Aorta (tissue), 5 donors: ENCODE data around the gene LYPD6. TPM values are rescaled to one million over a fixed set of nuclear protein-coding genes. Genes with fewer than 3 reads are reported as not detected.

ENCODE experiments used
- ATAC-seq: fragments of 200-7000 bp; cut with Tn5 transposase; one replicate; pipeline ENCODE4 v1.9.1; 2022; ENCODE audit warnings: moderate library complexity; ENCODE audit not compliant: low FRiP score
- DNase-seq, 2 donors: peaks; one replicate each; pipeline ENCODE4 v3.0.0-alpha.2; 2020
- H3K27ac ChIP-seq, 2 donors: one replicate each; pipeline ENCODE4 v1.5.1; 2013; ENCODE audit warnings: low read length in 2 of 2, mild to moderate bottlenecking in 2 of 2, moderate library complexity in 2 of 2, control low read depth in 1 of 2, inconsistent platforms in 1 of 2, low read depth in 1 of 2
- H3K27me3 ChIP-seq, 2 donors: one replicate each; pipeline ENCODE4 v1.6.1; 2013; ENCODE audit warnings: control low read depth in 1 of 2, low read length in 1 of 2, mild to moderate bottlenecking in 1 of 2, moderate library complexity in 1 of 2; ENCODE audit not compliant: insufficient read depth in 2 of 2, control insufficient read depth in 1 of 2
- H3K36me3 ChIP-seq, 2 donors: one replicate each; pipeline ENCODE4 v1.6.1; 2013; ENCODE audit warnings: control low read depth in 1 of 2, low read length in 1 of 2, mild to moderate bottlenecking in 1 of 2; ENCODE audit not compliant: insufficient read depth in 2 of 2, control insufficient read depth in 1 of 2
- H3K4me1 ChIP-seq, 2 donors: one replicate each; pipeline ENCODE4 v1.6.1; 2013; ENCODE audit warnings: low read length in 2 of 2, control low read depth in 1 of 2, mild to moderate bottlenecking in 1 of 2, moderate library complexity in 1 of 2; ENCODE audit not compliant: insufficient read depth in 2 of 2, control insufficient read depth in 1 of 2
- H3K4me3 ChIP-seq, 2 donors: one replicate each; pipeline ENCODE4 v1.5.1; 2013; ENCODE audit warnings: low read length in 2 of 2, control low read depth in 1 of 2, mild to moderate bottlenecking in 1 of 2
- H3K9me3 ChIP-seq: one replicate; pipeline ENCODE4 v1.6.1; 2013; ENCODE audit warnings: mild to moderate bottlenecking, low read length; ENCODE audit not compliant: control insufficient read depth
- WGBS, 2 donors: extraction: QIAGEN DNeasy Blood & Tissue Kit; methylation state at CpG; one replicate each; pipeline ENCODE4 v1.1.7; 2013; 5-methylcytosine and 5-hydroxymethylcytosine counted together
- intact Hi-C, 2 donors: fragments of 100-400 bp; cut with DNase I; formaldehyde crosslinking; loops; one replicate each; pipeline versions ENCODE4 v1.14.2 to v1.15.0; 2022
- polyA plus RNA-seq, 2 donors: library from polyadenylated mRNA; stranded (reverse); fragments of 200-250 nt; gene quantifications; one replicate each; pipeline ENCODE4 v1.2.3, GENCODE V29; 2013
- total RNA-seq, 2 donors: library from RNA; stranded (reverse); fragmentation: NEBNext Ultra II Directional; extraction: Animal tissue kit (Norgen Biotek cat#: 25700); gene quantifications; one replicate each; pipeline ENCODE4 v1.2.1, GENCODE V29; 2021
- donor health status: healthy with polysubstance abuse.
- donor health status: Bipolar disorder and iron deficiency.
- donor health status: DM: no; HTN: no; CAD: no.
- donor health status: DM: no; HTN: no; CAD: no.
- donor health status: DM: yes; HTN: yes; CAD: no.

The LYPD6 gene
- total and polyA plus RNA-seq, 4 donors, result 0.23 to 0.42 (median 0.25) TPM; not detected in 1

DNA sequence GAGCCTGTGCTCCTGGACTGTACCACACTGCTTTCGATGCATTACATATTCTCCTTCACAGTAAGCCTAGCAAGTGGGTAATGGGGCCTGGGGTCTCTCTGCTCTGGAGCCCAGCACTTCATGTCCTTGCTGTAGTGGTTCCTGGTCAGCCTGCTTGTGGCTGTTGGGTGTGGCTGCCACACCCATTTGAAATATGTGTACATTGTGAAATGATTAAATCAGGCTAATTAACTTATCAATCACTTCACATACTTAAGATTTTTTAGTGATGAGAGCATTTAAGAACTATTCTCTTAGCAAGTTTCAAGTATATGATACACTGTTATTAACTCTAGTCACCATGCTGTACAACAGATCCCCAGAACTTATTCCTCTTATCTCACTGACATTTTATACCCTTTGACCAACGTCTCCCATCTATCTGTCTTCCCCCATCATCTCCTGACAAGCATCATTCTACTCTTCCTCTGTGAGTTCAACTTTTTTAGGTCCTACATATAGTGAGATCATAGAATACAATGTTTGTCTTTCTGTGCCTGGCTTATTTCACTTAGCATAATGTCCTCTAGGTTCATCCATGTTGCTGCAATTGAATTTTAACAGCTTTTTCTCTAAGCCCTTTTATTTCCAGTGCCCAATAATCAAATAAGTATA, 92.1 kb downstream of the LYPD6 start:
- intact Hi-C loops, result no loop called here
- H3K27me3 ChIP-seq, result no peaks in the 10 kb centered on the region
- DNase-seq, result no peak
- no peak for ATAC-seq
- no peak overlapping the region for H3K4me3 ChIP-seq
- no peaks in the 10 kb centered on the region for H3K9me3 ChIP-seq
- WGBS, 2 donors, result 66 to 70% methylated on average over 2 of the region's 2 CpGs
- H3K27ac ChIP-seq, result no peak overlapping the region
- no peaks in the 10 kb centered on the region for H3K36me3 ChIP-seq
- peaks cover 0 to under 1% of the 10 kb centered on the region in 2 donors for H3K4me1 ChIP-seq

DNA sequence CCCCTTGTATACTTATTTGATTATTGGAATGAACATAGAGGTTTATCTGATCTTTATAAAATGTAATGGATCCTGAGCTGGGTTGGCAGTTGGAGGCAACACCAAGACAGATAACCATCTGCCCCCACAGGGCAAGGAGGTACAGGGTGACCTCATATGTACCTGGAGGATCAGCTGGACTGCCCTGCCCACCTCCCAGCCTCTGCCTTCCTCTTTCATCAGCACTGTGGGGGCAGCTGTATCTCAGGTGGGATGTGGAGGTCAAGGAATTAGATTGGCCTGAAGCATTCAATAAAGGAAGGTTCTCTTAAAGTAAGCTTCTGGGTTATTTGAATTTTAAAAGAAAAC, 92.6 kb downstream of the LYPD6 start:
- no peaks in the 10 kb centered on the region for H3K36me3 ChIP-seq
- H3K4me3 ChIP-seq, result no peak overlapping the region
- intact Hi-C loops, result no loop called here
- H3K4me1 ChIP-seq, result peaks cover 0 to 1% of the 10 kb centered on the region in 2 donors
- no peak for DNase-seq
- no peaks in the 10 kb centered on the region for H3K27me3 ChIP-seq
- no peak overlapping the region for H3K27ac ChIP-seq
- H3K9me3 ChIP-seq, result no peaks in the 10 kb centered on the region
- no peak for ATAC-seq

DNA sequence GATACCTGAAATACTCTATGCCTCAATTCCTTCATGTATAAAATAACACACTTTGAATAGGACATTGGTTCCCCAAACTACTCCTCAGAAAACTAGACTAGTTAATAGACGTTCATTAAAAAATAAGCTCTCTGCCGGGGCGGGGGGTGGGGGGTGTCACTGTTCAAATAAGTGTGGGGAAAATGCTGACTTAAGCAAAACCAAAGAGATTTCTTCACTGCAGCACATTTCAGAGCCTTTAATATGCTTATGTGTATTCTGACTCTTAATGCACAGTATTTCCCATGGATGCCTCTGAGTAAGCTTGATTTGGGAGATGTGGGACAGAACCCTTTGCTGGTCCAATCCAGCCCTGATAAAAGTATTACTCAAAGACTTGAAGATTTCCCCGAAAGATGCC, 93.2 kb downstream of the LYPD6 start:
- Histone ChIP-seq H3K27me3 (no peaks in the 10 kb centered on the region), H3K27ac (no peak overlapping the region), H3K4me3 (no peak overlapping the region), H3K9me3 (no peaks in the 10 kb centered on the region), H3K36me3 (no peaks in the 10 kb centered on the region), H3K4me1 (peaks cover 0 to 1% of the 10 kb centered on the region in 2 donors)
- DNase-seq (no peak), ATAC-seq (no peak)
- intact Hi-C loops, result no loop called here
- WGBS, 2 donors, result 91 to 92% methylated on average over 4 of the region's 4 CpGs

DNA sequence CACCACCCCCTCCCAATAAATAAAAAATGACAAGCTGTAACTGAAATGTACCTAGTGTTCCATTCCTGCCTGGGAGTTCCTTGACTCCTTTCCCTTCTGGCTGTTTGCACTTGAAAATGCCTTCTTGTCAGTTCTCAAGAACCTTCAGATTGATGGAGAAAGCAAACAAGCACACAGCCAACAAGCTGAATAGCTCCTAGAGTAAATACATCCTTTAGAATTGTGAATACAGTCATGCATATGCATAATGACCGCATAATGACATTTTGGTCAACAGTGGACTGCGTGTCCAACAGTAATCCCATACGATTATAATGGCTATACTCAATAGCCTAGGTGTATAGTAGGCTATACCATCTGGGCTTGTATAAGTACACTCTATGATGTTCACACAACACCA, 97.0 kb downstream of the LYPD6 start:
- DNase-seq (no peak), ATAC-seq (no peak)
- 79 to 80% methylated on average over 3 of the region's 3 CpGs for WGBS, 2 donors
- Histone ChIP-seq H3K27me3 (no peaks in the 10 kb centered on the region), H3K4me3 (no peak overlapping the region), H3K4me1 (peaks cover 0 to 1% of the 10 kb centered on the region in 2 donors), H3K9me3 (no peaks in the 10 kb centered on the region), H3K36me3 (no peaks in the 10 kb centered on the region), H3K27ac (no peak overlapping the region)
- intact Hi-C loops, result no loop called here

DNA sequence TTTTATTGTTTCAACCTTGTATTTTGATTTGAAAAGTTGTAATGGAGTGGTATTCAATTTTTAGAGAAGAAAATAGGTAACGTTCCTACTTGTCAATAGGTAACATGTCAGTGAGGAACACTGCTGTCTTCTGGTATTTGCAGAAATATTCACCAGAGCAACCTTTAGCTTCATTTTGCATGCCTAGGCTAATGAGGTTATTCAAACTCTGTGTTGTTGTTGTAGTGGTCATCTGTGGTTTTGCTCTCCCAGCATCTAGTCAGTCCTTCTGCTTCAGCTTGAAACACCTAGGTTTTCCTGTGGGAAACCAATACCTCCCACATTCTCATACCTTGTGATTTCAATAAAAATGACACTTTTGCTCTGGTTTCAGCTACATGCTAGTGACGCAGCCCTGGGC, 98.4 kb downstream of the LYPD6 start:
- 92 to 95% methylated on average over 2 of the region's 2 CpGs for whole genome bisulfite sequencing, 2 donors
- intact Hi-C loops, result no loop called here

DNA sequence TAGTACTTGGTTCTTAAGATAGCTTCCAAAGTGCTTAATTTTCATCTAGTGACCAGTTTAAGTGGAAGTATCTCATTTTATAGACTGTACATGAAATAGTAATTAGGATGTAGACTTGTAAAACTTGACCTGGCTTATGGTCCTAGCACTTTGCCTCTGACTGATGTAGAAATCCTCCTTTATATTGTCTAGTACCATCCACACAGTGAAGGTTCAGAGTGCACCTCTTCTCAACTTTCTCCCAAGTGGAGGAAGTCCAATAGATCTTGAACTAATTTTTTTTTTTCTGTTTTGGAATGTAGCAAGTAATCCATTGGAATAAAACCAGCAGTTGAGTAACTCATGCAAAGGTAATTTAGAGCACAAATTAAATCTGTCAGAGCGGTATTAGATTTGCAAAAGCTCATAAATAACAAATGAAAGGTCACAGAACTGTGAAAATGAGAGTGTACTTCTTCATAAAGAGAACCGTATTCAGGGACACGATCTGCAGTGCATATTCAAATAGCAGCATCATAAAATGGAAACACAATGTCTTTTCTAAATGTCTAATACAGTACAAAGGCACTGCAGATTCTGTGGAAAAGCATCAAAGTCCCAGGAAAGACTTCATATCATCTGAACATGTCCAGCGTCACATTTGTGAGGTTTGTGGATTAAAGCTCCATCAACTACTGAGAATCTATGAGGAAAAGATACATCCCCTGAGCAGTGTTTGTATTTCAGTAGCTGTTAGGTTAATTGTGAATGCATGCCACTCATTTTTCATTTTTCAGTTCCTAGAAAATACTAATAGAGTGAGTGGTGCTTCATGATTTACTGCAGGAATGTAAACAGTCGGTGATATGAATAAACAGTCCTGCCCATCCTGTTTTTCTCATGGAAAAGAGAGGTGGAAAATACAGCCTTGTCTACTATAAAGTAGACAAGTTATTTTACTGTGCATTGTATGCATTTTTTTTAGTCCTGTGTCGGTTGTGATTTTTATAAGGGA, 100.7 kb downstream of the LYPD6 start:
- intact Hi-C loops, result no loop called here
- WGBS, 2 donors, result 73 to 78% methylated on average over 6 of the region's 6 CpGs

More for the DNA sequence above, 98.4 kb downstream of the LYPD6 start:
- Histone ChIP-seq H3K36me3 (no peaks in the 10 kb centered on the region), H3K27ac (no peak overlapping the region), H3K9me3 (no peaks in the 10 kb centered on the region), H3K27me3 (no peaks in the 10 kb centered on the region), H3K4me1 (peaks cover 0 to 1% of the 10 kb centered on the region in 2 donors), H3K4me3 (no peak overlapping the region)
- DNase-seq (no peak), ATAC-seq (no peak)

DNA sequence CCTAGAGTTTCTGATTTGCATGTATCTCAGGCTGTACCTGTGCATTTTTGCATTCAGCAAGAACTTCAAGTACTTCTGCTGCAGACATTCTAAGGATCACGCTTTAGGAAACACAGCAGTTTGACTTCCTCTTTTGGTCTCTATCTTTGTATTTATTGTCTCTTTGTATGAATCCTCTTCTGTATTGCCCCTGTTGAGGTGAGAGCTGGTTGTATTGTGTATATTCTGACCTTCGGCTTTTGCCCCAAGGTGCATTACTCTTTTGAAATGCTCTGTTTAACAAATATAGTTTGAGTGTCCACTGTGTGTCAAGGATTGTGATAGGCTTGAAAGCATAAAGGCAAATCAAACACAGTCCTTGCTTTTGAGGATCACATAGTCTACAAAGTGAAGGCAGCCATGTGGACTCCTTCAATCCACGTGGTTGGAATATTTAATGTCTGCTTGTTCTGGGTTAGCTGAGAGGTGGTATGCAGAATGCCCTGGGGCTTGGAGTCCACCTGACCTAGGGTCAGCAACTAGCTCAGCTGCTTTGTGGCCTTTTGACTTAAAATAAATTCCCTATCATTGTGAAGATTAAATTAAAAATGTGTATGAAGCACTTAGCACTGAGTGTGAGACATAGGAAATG, 108.1 kb downstream of the LYPD6 start:
- ATAC-seq, result no peak

More for the DNA sequence above, 100.7 kb downstream of the LYPD6 start:
- DNase-seq (no peak), ATAC-seq (no peak)
- H3K9me3 ChIP-seq, result peaks cover 2% of the 10 kb centered on the region
- no peaks in the 10 kb centered on the region for H3K36me3 ChIP-seq
- H3K27ac ChIP-seq, result no peak overlapping the region
- no peaks in the 10 kb centered on the region for H3K27me3 ChIP-seq
- no peak overlapping the region for H3K4me3 ChIP-seq
- H3K4me1 ChIP-seq, result peaks cover 0 to 1% of the 10 kb centered on the region in 2 donors

DNA sequence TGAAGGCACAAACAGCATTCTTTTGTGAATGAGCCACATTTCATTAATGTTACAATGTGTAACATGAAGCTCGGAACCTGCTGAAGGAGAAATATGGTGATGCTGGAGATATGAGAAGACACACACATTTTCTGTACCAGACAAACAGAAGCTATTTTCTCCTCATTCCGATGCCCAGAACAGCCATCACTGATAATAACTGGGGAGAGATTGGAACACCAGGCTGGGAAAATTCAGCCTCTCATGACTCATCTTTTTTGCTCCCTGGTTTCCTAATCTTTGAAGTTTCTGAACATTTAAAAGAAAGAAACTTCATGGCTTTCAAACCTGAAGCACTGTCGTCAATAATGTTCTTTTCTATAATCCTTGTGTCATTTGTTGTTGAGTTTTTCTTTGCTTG, 110.9 kb downstream of the LYPD6 start:
- Histone ChIP-seq H3K4me1 (no peaks in the 10 kb centered on the region), H3K27ac (no peak overlapping the region), H3K27me3 (no peaks in the 10 kb centered on the region), H3K36me3 (no peaks in the 10 kb centered on the region), H3K9me3 (no peaks in the 10 kb centered on the region), H3K4me3 (no peak overlapping the region)
- WGBS, 2 donors, result 79 to 80% methylated on average over 3 of the region's 3 CpGs
- DNase-seq (no peak), ATAC-seq (no peak)
- intact Hi-C loops, result no loop called here

More for the DNA sequence above, 108.1 kb downstream of the LYPD6 start:
- Histone ChIP-seq H3K4me3 (no peak overlapping the region), H3K27me3 (no peaks in the 10 kb centered on the region), H3K27ac (no peak overlapping the region), H3K9me3 (peaks cover 2% of the 10 kb centered on the region), H3K4me1 (no peaks in the 10 kb centered on the region), H3K36me3 (no peaks in the 10 kb centered on the region)
- intact Hi-C loops, result no loop called here
- WGBS, 2 donors, result 74 to 78% methylated on average over 3 of the region's 3 CpGs
- DNase-seq, result no peak
